Astrocyte of the cerebellum (primary cell): ENCODE data around the gene PATJ.

Experiments used
- DNase-seq: peaks from one replicate; pipeline ENCODE4 v3.0.0-alpha.2; 2011; ENCODE audit warnings: low read depth
- H3K4me3 ChIP-seq: 2 replicates; pipeline ENCODE4 v1.5.1; 2011; ENCODE audit warnings: mild to moderate bottlenecking, low read depth, low read length, moderate library complexity
- CTCF ChIP-seq: IDR thresholded peaks from 2 replicates; pipeline ENCODE4 v1.5.1; 2012; ENCODE audit warnings: low read length, low read depth, moderate library complexity, mild to moderate bottlenecking; ENCODE audit errors: missing control alignments
- in situ Hi-C: cut with HindIII; loops from 2 replicates; pipeline ENCODE4 v1.10.0; 2017; ENCODE audit warnings: low sequenced_read_pairs

Gene PATJ

DNA sequence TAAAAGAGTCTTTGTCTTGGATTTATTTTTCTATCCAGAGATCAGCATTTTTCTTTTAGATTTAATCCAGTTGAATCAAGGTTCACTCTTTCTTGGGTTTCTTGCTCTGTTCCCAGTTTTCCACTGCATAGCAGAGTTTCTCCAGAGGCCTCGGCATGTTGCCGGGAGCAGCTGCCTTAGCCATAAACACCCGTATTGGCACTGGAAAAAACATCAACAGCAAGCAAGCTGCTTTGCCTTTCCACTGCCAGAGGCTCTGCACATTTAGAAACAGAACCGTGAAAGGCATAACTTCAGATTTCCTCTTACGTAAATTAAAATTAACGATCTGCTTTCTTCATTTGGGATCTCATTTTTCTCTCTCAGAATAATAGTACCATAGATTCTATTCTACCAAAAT lies 270.6 kb downstream of the PATJ start:
- TF ChIP-seq CTCF, result no peak
- H3K4me3 ChIP-seq, result no peak overlapping the region
- DNase-seq, result no peak
- in situ Hi-C loops, result no loop called here

- no peak for DNase-seq
- TF ChIP-seq CTCF, result no peak
- in situ Hi-C loops, result no loop called here
- no peak overlapping the region for H3K4me3 ChIP-seq
These were observed 271.0 kb downstream of the PATJ start for GRCh38 chr1:62013264-62013663.

GRCh38 chr1:62022382-62022983 lies 280.2 kb downstream of the PATJ start:
- no peak for DNase-seq
- H3K4me3 ChIP-seq, result no peak overlapping the region
- no peak for TF ChIP-seq CTCF
- in situ Hi-C loops, result no loop called here

- no peak overlapping the region for H3K4me3 ChIP-seq
- no peak for TF ChIP-seq CTCF
- no peak for DNase-seq
- in situ Hi-C loops, result no loop called here
These were observed 282.4 kb downstream of the PATJ start for GRCh38 chr1:62024690-62025089.

GRCh38 chr1:62025154-62025553 lies 282.9 kb downstream of the PATJ start:
- no peak for DNase-seq
- TF ChIP-seq CTCF, result no peak
- in situ Hi-C loops, result no loop called here
- H3K4me3 ChIP-seq, result no peak overlapping the region

- no peak for DNase-seq
- no peak for TF ChIP-seq CTCF
- no peak overlapping the region for H3K4me3 ChIP-seq
- in situ Hi-C loops, result no loop called here
These were observed 283.6 kb downstream of the PATJ start for GRCh38 chr1:62025892-62026291.

GRCh38 chr1:62029704-62030103 lies 287.4 kb downstream of the PATJ start:
- no peak for TF ChIP-seq CTCF
- H3K4me3 ChIP-seq, result no peak overlapping the region
- in situ Hi-C loops, result no loop called here
- DNase-seq, result no peak
